Right cardiac atrium (tissue), 5 donors: ENCODE measurements around the gene ARHGAP10. TPM values are rescaled to one million over a fixed set of nuclear protein-coding genes. Genes with fewer than 3 reads are reported as not detected.

Experiments used
- ATAC-seq, 2 donors: fragments of 200-7000 bp; cut with Tn5 transposase; one replicate each; pipeline versions ENCODE4 v1.8.0 to v1.9.1; 2020; ENCODE audit warnings: moderate library complexity in 2 of 2, mild to moderate bottlenecking in 1 of 2
- DNase-seq, 3 donors: peaks; one replicate each; pipeline ENCODE4 v3.0.0-alpha.2; 2020
- H3K27ac ChIP-seq: one replicate; pipeline ENCODE4 v1.5.1; 2013; ENCODE audit warnings: mild to moderate bottlenecking, low read length, control low read depth, moderate library complexity
- H3K27me3 ChIP-seq: one replicate; pipeline ENCODE4 v1.6.1; 2013; ENCODE audit not compliant: control insufficient read depth, insufficient read depth
- H3K4me1 ChIP-seq: one replicate; pipeline ENCODE4 v1.6.1; 2013; ENCODE audit warnings: low read length; ENCODE audit not compliant: control insufficient read depth, insufficient read depth
- H3K4me3 ChIP-seq: one replicate; pipeline ENCODE4 v1.5.1; 2013; ENCODE audit warnings: low read length, control low read depth
- H3K9me3 ChIP-seq: one replicate; pipeline ENCODE4 v1.6.1; 2013; ENCODE audit warnings: low read length; ENCODE audit not compliant: control insufficient read depth
- WGBS: extraction: QIAGEN DNeasy Blood & Tissue Kit; methylation state at CpG from one replicate; pipeline ENCODE4 v1.1.7; 2013; 5-methylcytosine and 5-hydroxymethylcytosine counted together
- intact Hi-C, 4 donors: fragments of 100-400 bp; cut with DNase I; formaldehyde crosslinking; loops; one replicate each; pipeline versions ENCODE4 v1.11.0 to v1.14.0; 2022 to 2023
- polyA plus RNA-seq: library from polyadenylated mRNA; stranded (reverse); fragments of 200-250 nt; gene quantifications from one replicate; pipeline ENCODE4 v1.2.3, GENCODE V29; 2013
- total RNA-seq, 4 donors: library from RNA; stranded (reverse); fragmentation: NEBNext Ultra II Directional; extraction: Animal tissue kit (Norgen Biotek cat#: 25700); gene quantifications; one replicate each; pipeline ENCODE4 v1.2.1, GENCODE V29; 2021
- donor health status: healthy with polysubstance abuse.
- donor health status: DM: no; HTN: yes; CAD: no.
- donor health status: DM: no; HTN: no; CAD: no.
- donor health status: DM: no; HTN: yes; CAD: no; lungs with severe emphysema.
- donor health status: DM: yes; HTN: yes; CAD: no.

The ARHGAP10 gene
- total and polyA plus RNA-seq, 5 donors: 36.7 to 54.1 (median 47.3) TPM

GRCh38 chr4:147851135-147851534, 119.2 kb downstream of the ARHGAP10 start:
- Histone ChIP-seq H3K4me1 (peaks cover 6% of the 10 kb centered on the region), H3K4me3 (no peak overlapping the region), H3K9me3 (no peaks in the 10 kb centered on the region), H3K27ac (no peak overlapping the region), H3K27me3 (no peaks in the 10 kb centered on the region)
- ATAC-seq (no peak), DNase-seq (no peak)
- intact Hi-C loops: no loop called here
- WGBS: 91% methylated on average over 2 of the region's 2 CpGs

GRCh38 chr4:147853706-147854105, 121.8 kb downstream of the ARHGAP10 start:
- DNase-seq (no peak), ATAC-seq (peak in 1 of 2 donors; percentile 54)
- Histone ChIP-seq H3K27ac (no peak overlapping the region), H3K4me3 (no peak overlapping the region), H3K27me3 (no peaks in the 10 kb centered on the region), H3K4me1 (peaks cover 6% of the 10 kb centered on the region), H3K9me3 (no peaks in the 10 kb centered on the region)
- intact Hi-C loops: no loop called here
- WGBS: 66% methylated on average over 2 of the region's 2 CpGs

GRCh38 chr4:147854154-147854553, 122.3 kb downstream of the ARHGAP10 start:
- H3K9me3 ChIP-seq: no peaks in the 10 kb centered on the region
- DNase-seq (no peak), ATAC-seq (peak in 1 of 2 donors; percentile 66)
- H3K27ac ChIP-seq: no peak overlapping the region
- intact Hi-C loops: no loop called here
- peaks cover 6% of the 10 kb centered on the region for H3K4me1 ChIP-seq
- 64% methylated on average over 3 of the region's 3 CpGs for WGBS
- H3K4me3 ChIP-seq: no peak overlapping the region
- H3K27me3 ChIP-seq: no peaks in the 10 kb centered on the region

GRCh38 chr4:147855571-147856009, 123.7 kb downstream of the ARHGAP10 start:
- Histone ChIP-seq H3K9me3 (no peaks in the 10 kb centered on the region), H3K4me1 (peaks cover 6% of the 10 kb centered on the region), H3K27ac (no peak overlapping the region), H3K27me3 (no peaks in the 10 kb centered on the region), H3K4me3 (no peak overlapping the region)
- DNase-seq (no peak), ATAC-seq (peak in 1 of 2 donors; percentile 60)
- 15% methylated on average over 1 of the region's 1 CpG for WGBS
- intact Hi-C loops: no loop called here

GRCh38 chr4:147860960-147861359, 129.1 kb downstream of the ARHGAP10 start:
- Histone ChIP-seq H3K4me1 (peaks cover 3% of the 10 kb centered on the region), H3K27me3 (no peaks in the 10 kb centered on the region), H3K4me3 (no peak overlapping the region), H3K27ac (no peak overlapping the region), H3K9me3 (no peaks in the 10 kb centered on the region)
- WGBS: 87% methylated on average over 15 of the region's 15 CpGs
- DNase-seq: peak in 2 of 3 donors; percentile 20 to 56
- intact Hi-C loops: loop anchor here in 1 of 4 donors (10.0 kb wide), 1 partner anchor 126 kb away; the partner anchor contains the start of gene ARHGAP10
- ATAC-seq: peak in 1 of 2 donors; percentile 47

GRCh38 chr4:147862043-147862692, 130.3 kb downstream of the ARHGAP10 start:
- no peak overlapping the region for H3K27ac ChIP-seq
- peak in 1 of 2 donors; percentile 9 for ATAC-seq
- intact Hi-C loops: loop anchor here in 1 of 4 donors (10.0 kb wide), 1 partner anchor 127 kb away; the partner anchor contains the start of gene ARHGAP10

GRCh38 chr4:147863111-147863747, 131.3 kb downstream of the ARHGAP10 start:
- Histone ChIP-seq H3K4me1 (peaks cover 3% of the 10 kb centered on the region), H3K27ac (no peak overlapping the region), H3K27me3 (no peaks in the 10 kb centered on the region), H3K9me3 (no peaks in the 10 kb centered on the region), H3K4me3 (no peak overlapping the region)
- 32% methylated on average over 3 of the region's 3 CpGs for WGBS
- intact Hi-C loops: loop anchor here in 1 of 4 donors (10.0 kb wide), 1 partner anchor 128 kb away; the partner anchor contains the start of gene ARHGAP10
- ATAC-seq (no peak), DNase-seq (no peak)

More at GRCh38 chr4:147862043-147862692, 130.3 kb downstream of the ARHGAP10 start:
- Histone ChIP-seq H3K4me1 (peaks cover 3% of the 10 kb centered on the region), H3K9me3 (no peaks in the 10 kb centered on the region), H3K27me3 (no peaks in the 10 kb centered on the region), H3K4me3 (no peak overlapping the region)
- peak in 1 of 3 donors; percentile 53 for DNase-seq
- WGBS: 94% methylated on average over 15 of the region's 15 CpGs

- ATAC-seq (peak in 1 of 2 donors; percentile 20), DNase-seq (peak in 2 of 3 donors; percentile 15 to 59)
- Histone ChIP-seq H3K4me3 (no peak overlapping the region), H3K27me3 (no peaks in the 10 kb centered on the region), H3K4me1 (peaks cover 3% of the 10 kb centered on the region), H3K9me3 (no peaks in the 10 kb centered on the region), H3K27ac (no peak overlapping the region)
- intact Hi-C loops: loop anchor here in 1 of 4 donors (10.0 kb wide), 1 partner anchor 129 kb away; the partner anchor contains the start of gene ARHGAP10
- 53% methylated on average over 10 of the region's 10 CpGs for WGBS
Observed at GRCh38 chr4:147863808-147864472, 132.1 kb downstream of the ARHGAP10 start.

GRCh38 chr4:147864607-147865006, 132.7 kb downstream of the ARHGAP10 start:
- Histone ChIP-seq H3K27ac (peak overlapping the region; percentile 41), H3K27me3 (no peaks in the 10 kb centered on the region), H3K4me1 (peaks cover 3% of the 10 kb centered on the region), H3K9me3 (no peaks in the 10 kb centered on the region), H3K4me3 (no peak overlapping the region)
- DNase-seq (no peak), ATAC-seq (no peak)
- WGBS: 60% methylated on average over 5 of the region's 5 CpGs
- intact Hi-C loops: loop anchor here in 1 of 4 donors (10.0 kb wide), 1 partner anchor 130 kb away; the partner anchor contains the start of gene ARHGAP10

GRCh38 chr4:147865926-147866325, 134.0 kb downstream of the ARHGAP10 start:
- WGBS: 58% methylated on average over 3 of the region's 3 CpGs
- H3K9me3 ChIP-seq: no peaks in the 10 kb centered on the region
- intact Hi-C loops: loop anchor here in 3 of 4 donors (1.0 to 10.0 kb wide), 3 partner anchors 131 to 158 kb away; partner anchors contain the start of gene ARHGAP10 (in 1 of the 3)

More at GRCh38 chr4:147865926-147866325, 134.0 kb downstream of the ARHGAP10 start:
- Histone ChIP-seq H3K4me1 (peaks cover 3% of the 10 kb centered on the region), H3K27ac (no peak overlapping the region), H3K4me3 (no peak overlapping the region), H3K27me3 (no peaks in the 10 kb centered on the region)
- DNase-seq (no peak), ATAC-seq (no peak)
